A549 treated with Hydrocortisone at 1 μM for 4 hours (cell line): ENCODE data around the gene EXOG. TPM values are rescaled to one million over a fixed set of nuclear protein-coding genes. Genes with fewer than 3 reads are reported as not detected.

Experiments
- total RNA-seq: library from RNA; stranded (reverse); fragments of 200-300 nt; extraction: Qiagen RNA extraction; gene quantifications from 5 replicates; pipeline ENCODE4 v1.2.3, GENCODE V29; 2022

The EXOG gene, protein sequence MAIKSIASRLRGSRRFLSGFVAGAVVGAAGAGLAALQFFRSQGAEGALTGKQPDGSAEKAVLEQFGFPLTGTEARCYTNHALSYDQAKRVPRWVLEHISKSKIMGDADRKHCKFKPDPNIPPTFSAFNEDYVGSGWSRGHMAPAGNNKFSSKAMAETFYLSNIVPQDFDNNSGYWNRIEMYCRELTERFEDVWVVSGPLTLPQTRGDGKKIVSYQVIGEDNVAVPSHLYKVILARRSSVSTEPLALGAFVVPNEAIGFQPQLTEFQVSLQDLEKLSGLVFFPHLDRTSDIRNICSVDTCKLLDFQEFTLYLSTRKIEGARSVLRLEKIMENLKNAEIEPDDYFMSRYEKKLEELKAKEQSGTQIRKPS
- 8.5 to 19.9 TPM (median 10.9 TPM) in 5 replicates for total RNA-seq

DNA sequence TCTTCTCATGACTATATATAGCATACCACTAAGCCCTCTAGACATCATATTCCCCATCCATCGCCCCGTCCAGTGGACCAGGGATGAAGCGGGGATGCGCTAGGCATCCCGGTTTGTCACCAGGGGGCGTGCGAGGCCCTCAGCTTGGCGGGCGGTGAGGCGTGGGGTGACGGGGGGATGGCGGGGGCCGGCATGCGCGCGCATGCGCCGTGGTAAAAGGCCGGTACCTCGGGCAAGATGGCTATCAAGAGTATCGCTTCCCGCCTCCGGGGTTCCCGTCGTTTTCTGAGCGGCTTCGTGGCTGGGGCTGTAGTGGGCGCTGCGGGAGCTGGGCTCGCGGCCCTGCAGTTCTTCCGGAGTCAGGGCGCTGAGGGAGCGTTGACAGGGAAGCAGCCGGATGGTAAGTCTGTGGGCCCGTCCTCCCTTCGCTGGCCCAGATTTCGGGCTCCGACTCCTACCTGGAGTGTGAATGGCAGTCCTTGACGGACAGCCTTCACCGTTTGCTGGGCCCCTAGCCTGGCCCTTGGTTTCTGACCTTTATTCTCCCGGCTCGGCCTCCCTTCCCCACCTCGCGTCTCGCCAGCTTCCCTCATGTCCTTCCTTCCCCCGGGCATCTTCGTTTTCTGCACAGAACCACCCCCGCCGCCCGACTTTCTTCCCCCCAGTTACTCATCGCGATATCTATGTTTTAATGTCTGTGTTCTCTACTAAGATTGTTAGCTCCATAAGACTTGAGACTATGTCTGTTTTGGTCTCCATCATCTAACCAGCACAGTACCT, at the start of gene EXOG:
Gene EXOG, plus strand, starts transcription at position 210 of the 780 bp plus-strand sequence. Its CDS starts 28 bp downstream, at position 238.

DNA sequence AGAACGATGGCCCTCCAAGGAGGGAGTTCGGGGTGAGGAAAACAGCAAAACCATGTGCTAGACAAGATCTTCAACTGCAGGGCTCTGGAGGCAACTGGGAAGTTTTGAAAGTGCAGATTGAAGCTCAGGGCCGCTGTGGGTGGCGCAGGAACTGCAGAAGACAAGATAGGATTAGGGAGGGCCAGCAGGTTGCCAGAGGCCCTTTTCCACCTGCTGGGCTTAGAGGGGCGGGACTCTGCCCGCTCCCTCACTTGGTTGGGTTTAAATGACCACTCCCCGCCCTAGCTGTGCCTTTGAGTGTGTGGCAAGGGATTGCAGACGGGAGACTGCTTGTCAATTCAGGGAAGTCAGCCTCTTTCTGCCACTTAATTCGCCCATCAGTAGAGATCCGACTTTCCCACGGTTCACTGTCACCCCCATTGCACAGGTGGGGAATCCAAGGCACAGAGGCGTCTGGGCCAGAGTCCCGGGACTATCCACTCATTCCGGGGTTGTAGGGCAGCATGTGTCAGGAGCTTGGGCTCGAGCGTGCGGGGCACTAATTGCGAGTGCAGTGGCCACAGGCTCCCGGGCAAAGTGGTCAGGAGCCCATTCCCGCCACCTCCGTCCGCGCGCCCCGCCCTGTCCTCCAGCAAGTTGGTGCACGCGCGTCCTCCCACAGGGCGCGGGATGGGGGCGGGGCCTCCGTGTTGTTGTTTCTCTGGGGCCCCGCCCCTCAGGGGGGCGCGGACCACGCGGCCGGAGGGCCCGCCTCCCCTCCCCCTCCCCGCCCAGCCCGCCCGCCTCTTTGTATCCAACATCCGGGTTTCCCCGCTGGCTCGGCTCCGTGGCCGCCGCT, 42.8 kb upstream of the EXOG start, which contains the start of gene ACVR2B:
Gene ACVR2B, plus strand, starts transcription at position 816 of the 838 bp plus-strand sequence. CDS start 433 bp downstream, outside the sequence.

Other genes starting within 250 kb of the EXOG start
- 0.05 to 0.06 TPM in 2 of 5 replicates, not detected in the others for gene SLC22A13, start 230.5 kb upstream of the EXOG start, total RNA-seq
- 0.05 to 0.06 TPM (median 0.06 TPM) in 4 of 5 replicates, not detected in the other for gene SLC22A14, start 214.0 kb upstream of the EXOG start, total RNA-seq
- 3.2 to 4.9 TPM (median 3.6 TPM) in 5 replicates for gene XYLB, start 149.6 kb upstream of the EXOG start, total RNA-seq
- 2.0 to 3.1 TPM (median 3.0 TPM) in 5 replicates for gene ACVR2B, start 42.5 kb upstream of the EXOG start, total RNA-seq
- gene SCN5A, start 153.3 kb downstream of the EXOG start, total RNA-seq, result 0.26 to 1.6 TPM (median 0.87 TPM) in 5 replicates